ENCODE results near the gene FGF6.

FGF6 gene

GRCh38 chr12:4448371-4448940 lies 2.8 kb upstream of the FGF6 start:
- no peak for DNase-seq (ENCODE audit: low read depth in 2 of 3, low spot score in 2 of 3)

- DNase-seq (ENCODE audit: low read depth in 2 of 3, low spot score in 2 of 3): no peak
Measured at GRCh38 chr12:4447151-4447550, 1.5 kb upstream of the FGF6 start.

GRCh38 chr12:4446335-4446734 lies 720 bp upstream of the FGF6 start:
- DNase-seq (ENCODE audit: low read depth in 2 of 3, low spot score in 2 of 3): no peak

- no peak for DNase-seq (ENCODE audit: low read depth in 2 of 3, low spot score in 2 of 3)
Measured at GRCh38 chr12:4444031-4444430, 1.6 kb downstream of the FGF6 start.

GRCh38 chr12:4443616-4444015 lies 2.0 kb downstream of the FGF6 start:
- DNase-seq (ENCODE audit: low read depth in 2 of 3, low spot score in 2 of 3): no peak

GRCh38 chr12:4441355-4442335 lies 4.0 kb downstream of the FGF6 start:
- no peak for DNase-seq (ENCODE audit: low read depth in 2 of 3, low spot score in 2 of 3)

- DNase-seq (ENCODE audit: low read depth in 2 of 3, low spot score in 2 of 3): no peak
Measured at GRCh38 chr12:4440187-4440941, 5.3 kb downstream of the FGF6 start.

- no peak for DNase-seq (ENCODE audit: low read depth in 2 of 3, low spot score in 2 of 3)
Measured at GRCh38 chr12:4439736-4440135, 5.9 kb downstream of the FGF6 start.

GRCh38 chr12:4438834-4439596 lies 6.6 kb downstream of the FGF6 start:
- DNase-seq (ENCODE audit: low read depth in 2 of 3, low spot score in 2 of 3): no peak

- DNase-seq (ENCODE audit: low read depth in 2 of 3, low spot score in 2 of 3): no peak
Measured at GRCh38 chr12:4435537-4435936, 10.1 kb downstream of the FGF6 start.

GRCh38 chr12:4434706-4435425 lies 10.7 kb downstream of the FGF6 start:
- DNase-seq (ENCODE audit: low read depth in 2 of 3, low spot score in 2 of 3): no peak

GRCh38 chr12:4434301-4434700 lies 11.3 kb downstream of the FGF6 start:
- DNase-seq (ENCODE audit: low read depth in 2 of 3, low spot score in 2 of 3): no peak

GRCh38 chr12:4433745-4434058 lies 11.9 kb downstream of the FGF6 start:
- no peak for DNase-seq (ENCODE audit: low read depth in 2 of 3, low spot score in 2 of 3)

- DNase-seq (ENCODE audit: low read depth in 2 of 3, low spot score in 2 of 3): no peak
Measured at GRCh38 chr12:4432878-4433744, 12.5 kb downstream of the FGF6 start.

GRCh38 chr12:4431866-4432265 lies 13.7 kb downstream of the FGF6 start:
- no peak for DNase-seq (ENCODE audit: low read depth in 2 of 3, low spot score in 2 of 3)

- no peak for DNase-seq (ENCODE audit: low read depth in 2 of 3, low spot score in 2 of 3)
Measured at GRCh38 chr12:4431436-4431835, 14.2 kb downstream of the FGF6 start.

GRCh38 chr12:4424422-4424821 lies 21.2 kb downstream of the FGF6 start:
- no peak for DNase-seq (ENCODE audit: low read depth in 2 of 3, low spot score in 2 of 3)

GRCh38 chr12:4423528-4424195 lies 22.0 kb downstream of the FGF6 start:
- no peak for DNase-seq (ENCODE audit: low read depth in 2 of 3, low spot score in 2 of 3)

GRCh38 chr12:4422985-4423384 lies 22.6 kb downstream of the FGF6 start:
- DNase-seq (ENCODE audit: low read depth in 2 of 3, low spot score in 2 of 3): no peak

All from activated CD8-positive, alpha-beta memory T cell treated with anti-CD3 and anti-CD28 coated beads for 48 hours (primary cell).